HG03280 (cell line): ENCODE results near the gene SLC24A1.
"Not testable (repeated sequence)": the region's sequence is repeated elsewhere in the genome, so short reads cannot be mapped to it uniquely, and the experiment has no call there.

Source experiments
- ATAC-seq: cut with Tn5 transposase; IDR thresholded peaks from one replicate; pipeline ENCODE4 v1.9.1; 2021; ENCODE audit warnings: mild to moderate bottlenecking, moderate library complexity; ENCODE audit not compliant: unreplicated experiment

Gene SLC24A1

DNA sequence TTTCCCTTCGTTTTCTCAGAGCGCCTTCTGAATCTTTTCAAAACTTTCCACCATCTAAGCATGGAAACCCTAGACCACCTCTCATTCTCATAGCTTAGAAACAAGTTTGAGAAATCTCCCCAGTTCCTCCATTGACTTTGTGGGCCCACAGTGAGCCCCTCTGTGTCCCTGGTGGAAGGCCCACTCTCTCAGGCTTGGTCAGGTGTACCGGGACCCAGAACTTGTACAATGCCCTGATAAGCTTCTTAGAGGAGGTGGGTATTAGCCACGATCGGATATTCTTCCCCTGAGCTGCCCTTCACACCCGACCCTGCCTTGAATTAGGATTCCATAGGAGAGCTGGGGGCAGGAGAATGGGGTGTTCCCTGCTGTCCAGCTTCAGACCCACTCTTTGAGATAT, at the start of gene SLC24A1:
Gene SLC24A1 (plus strand): TSS at position 301 of the 400 bp plus-strand sequence. CDS start 2,143 bp downstream, outside the sequence.
- no peak for ATAC-seq

DNA sequence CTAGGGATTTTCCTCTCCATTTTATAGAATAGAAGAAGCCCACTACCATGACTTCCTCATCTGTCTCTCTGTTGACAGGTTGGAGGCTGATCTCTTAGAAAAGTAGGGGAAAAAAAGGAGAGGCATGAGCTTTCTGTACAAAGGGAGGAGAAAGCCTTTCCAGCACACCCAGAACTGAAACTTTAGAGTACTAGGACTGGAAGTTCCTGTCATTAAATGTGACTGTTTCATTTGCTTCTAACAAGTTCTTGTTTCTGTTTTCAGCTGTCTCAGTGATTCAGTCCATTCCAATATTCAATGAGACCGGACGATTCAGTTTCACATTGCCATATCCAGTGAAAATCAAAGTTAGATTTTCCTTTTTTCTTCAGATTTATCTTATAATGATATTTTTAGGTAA, 49.8 kb upstream of the SLC24A1 start:
- ATAC-seq, result no peak

DNA sequence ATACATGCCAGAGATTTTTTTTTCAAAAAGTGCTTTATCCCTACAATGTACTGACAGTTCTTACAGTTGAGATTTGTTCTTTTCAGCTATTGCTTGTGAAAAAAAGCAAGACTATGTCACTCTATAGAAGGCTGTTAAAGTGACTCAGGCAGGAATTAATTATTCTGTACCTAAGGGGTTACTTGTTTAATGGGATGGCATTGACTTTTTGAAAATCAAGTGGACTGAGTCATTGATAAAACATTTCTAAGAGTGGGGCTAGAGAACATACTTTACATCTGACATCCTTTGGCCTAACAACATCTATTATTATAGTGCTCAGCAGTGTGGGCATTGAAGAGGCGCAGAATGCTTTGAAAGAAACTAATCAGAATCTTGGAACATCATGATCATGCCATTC, 45.1 kb upstream of the SLC24A1 start:
- no peak for ATAC-seq

DNA sequence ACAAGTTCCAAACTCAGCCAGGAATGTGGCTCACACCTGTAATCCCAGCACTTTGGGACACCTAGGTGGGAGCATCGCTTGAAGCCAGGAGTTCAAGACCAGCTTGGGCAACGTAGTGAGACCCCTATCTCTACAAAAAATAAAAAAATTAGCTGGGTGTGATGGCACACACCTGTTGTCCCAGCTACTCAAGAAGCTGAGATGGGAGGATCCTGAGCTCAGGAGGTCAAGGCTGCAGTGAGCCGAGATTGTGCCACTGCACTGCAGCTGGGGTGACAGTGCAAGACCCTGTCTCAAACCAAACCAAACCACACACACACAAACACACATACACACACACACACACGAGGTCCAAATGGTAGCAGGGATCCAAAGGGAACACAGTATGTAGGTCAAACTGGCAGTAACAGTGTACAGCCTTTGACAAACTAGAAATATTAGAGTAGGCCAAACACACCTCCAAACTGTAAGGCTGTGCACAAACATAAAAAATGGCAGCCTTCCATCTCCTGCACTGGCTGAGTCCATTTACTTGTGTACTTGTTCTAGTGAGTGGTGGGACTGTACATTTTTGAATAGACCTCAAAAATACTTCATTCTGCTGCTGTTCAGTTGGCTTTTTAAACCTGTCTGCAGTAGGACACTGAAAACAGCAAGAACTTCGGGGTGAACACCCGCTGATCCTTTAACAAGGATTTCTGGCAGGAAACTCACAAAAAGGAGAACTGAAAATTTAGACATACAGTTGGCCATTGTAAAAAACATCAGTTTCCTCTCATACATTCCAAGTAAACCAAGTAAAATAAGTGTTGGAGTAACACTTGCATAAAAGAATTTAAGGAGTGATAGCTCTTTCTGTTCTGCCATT, 44.4 kb upstream of the SLC24A1 start:
- no peak for ATAC-seq

DNA sequence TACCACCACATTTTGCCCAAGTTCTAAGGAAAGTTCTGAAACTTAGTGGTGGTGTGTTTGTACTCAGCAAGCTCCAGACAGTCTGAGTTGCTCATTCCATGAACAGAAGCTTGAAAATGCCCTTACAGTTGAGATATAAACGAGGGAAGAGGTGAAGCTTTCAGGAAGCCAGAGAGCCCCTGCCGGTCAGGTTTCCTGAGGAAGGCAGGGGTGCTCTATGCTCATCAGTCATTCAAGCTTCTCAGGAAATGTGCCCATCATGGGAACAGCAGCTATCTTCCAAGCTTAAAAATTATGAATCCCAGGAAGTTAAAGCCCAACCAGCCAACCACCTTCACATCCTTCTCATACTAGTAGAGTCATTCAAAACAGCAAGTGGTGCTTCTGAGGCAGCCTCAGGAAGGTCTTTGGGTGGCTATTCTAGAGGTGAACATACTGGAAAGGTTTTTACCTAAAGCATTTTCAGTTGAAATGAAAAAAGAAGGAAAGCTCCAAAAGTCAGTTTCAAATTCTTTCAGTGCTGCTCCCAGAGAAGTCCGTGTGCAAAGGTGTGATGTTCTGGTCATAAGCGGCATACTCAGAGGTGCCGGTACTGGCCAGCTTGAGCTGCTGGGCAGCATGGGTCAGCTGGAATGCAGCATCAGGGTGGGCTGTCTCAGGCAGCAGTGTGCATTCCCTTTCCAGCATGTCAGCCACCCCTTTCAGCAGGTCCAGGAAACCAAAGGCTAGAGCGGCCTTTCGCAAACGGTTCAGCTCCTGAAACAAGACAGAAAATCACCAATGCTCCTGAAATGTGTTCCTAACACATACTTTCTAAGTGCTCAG, 42.6 kb upstream of the SLC24A1 start:
- no peak for ATAC-seq

DNA sequence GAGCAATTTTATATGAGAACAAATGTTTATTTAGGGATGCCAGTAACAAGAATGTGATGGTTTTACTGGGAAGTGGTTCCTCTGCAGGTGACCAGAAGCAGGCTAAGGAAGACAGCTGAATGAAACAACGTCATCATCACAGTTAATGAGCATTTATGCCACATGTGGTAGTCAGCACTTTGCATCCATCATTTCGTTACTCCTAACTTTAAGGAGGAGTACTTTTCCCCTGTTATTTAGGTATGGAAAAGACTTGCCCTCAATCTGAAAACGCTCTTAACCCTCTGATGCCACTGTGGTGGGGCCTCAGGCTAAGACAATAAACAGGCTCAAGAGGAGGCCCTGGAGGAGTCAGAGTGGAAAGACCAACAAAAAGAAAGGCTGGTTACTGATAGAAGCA, 42.0 kb upstream of the SLC24A1 start:
- no peak for ATAC-seq

DNA sequence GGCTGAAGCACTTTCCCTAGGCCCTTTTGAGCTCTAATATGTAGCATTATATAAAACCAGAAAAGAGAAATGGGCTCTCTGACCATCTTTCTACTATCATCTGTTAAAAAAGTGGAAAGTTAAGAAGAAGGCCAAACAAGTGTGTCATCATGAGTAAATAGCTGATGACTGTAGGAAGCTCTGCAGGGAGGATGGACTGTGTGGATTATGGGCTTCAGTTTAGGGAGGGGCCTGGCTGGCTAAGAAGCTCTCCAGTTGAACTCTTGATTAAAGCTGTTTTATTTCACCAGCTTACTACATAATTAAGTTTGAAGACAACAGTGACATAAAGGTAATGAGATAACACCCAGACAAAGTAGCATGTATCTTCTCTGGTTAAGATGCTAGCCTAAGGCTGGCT, 41.5 kb upstream of the SLC24A1 start:
- ATAC-seq, result no peak

DNA sequence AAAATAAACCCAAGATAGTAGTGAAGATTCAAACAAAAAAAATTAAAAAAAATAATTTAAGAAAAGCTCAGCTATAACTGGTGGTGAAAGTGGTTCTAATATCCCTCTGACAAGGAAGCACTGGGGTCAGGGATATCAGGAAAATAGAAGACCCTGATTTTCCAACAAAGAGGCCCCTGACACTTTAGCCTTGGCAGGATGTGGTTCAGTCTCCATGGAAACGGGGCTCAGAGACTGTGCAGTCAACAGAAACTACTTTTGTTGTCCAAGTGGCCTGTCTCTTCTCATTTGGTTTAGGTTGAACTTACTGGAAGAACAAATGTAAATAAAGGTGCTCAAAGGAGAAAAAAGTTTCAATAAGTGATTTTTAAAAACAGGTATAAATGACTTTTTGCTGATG, 38.0 kb upstream of the SLC24A1 start:
- ATAC-seq, result peak; percentile 48

DNA sequence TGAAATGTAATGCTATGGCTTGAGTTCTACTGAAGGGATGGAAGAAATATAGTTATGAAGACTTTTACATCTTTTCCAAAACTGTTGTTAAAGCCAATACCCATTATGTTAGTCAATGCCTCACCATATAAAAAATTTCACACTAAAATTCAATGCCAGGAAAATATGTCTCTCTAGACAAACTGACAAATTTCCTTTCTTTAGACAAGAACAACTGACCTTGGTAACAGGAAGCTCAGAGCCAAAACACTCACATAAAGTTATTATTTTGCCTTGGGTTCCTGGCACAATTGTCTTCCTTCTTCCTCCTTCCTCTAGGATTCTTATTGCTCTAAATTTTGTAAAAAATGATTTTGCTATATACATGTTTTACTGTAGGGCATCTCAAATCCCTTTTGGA, 37.5 kb upstream of the SLC24A1 start:
- no peak for ATAC-seq

DNA sequence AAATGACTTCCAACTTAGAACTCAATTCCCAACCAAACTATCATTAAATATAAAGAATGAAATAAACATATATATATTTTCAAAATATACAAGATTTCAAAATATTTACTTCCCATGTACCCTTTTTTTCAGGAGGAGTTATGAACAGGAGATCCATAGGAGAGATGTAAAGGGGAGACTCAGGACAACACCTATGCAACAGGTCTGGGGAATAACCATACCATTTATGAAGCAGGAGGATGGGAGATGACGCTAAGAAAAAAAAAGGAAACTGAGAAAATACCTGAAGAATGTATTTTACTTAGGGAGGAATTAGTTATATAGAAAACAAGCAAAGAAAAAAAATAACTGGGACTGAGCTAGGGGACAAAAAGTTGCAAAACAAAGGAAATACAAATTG, 34.6 kb upstream of the SLC24A1 start:
- ATAC-seq, result no peak

DNA sequence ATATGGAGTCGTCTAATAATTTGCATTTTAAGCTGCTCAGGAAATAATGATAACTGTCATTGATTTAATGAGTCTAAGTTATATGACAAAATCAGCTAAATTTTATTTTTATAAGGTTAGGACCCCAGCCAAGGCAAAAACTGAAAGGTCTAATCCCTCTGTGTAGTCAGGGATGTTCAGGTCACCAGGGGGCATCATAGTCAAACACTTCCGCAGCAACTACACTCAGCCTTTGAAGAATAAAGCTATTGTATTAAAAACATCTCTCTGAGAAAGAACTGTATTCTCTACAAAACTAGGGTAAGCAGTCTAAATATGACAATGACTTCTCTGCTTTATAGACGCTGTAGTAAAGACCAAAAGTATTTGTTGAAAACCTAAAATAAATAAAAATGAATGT, 25.8 kb upstream of the SLC24A1 start:
- no peak for ATAC-seq

DNA sequence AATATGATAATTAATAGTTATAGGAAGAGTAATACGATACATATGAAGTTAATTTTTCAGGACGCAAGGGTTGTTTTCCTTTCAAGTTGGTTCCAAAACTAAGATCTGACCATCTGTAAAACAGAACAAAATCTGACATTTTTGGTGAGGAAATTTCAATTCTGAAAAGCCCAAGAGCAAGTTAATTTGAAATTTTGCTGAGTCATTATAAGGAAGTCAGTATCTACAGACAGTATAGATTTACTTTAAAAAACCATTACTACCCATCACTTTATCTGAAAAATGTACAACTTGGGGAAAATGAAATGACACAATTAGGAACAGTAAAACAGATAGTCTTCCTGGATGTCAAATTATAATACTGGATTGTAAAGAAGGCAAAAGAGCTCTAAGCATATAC, 23.3 kb upstream of the SLC24A1 start:
- no peak for ATAC-seq

DNA sequence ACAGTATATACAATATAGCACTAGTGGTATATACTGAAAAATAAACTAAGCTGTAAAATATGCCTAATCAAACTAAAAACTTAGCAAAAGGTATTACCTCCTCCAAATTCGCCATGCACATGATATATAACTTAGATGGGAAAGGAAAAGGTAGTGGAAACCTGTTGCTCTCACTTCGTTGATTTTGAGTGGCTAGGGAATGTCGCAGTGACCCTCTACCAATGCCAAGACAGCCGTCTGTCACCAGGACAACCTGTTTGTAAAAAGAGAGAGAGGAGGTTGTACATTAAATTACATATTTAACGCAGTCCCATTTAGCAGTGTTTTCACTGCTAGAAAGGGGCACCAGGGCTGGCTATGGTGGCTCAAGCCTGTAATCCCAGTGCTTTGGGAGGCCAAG, 22.1 kb upstream of the SLC24A1 start:
- no peak for ATAC-seq

DNA sequence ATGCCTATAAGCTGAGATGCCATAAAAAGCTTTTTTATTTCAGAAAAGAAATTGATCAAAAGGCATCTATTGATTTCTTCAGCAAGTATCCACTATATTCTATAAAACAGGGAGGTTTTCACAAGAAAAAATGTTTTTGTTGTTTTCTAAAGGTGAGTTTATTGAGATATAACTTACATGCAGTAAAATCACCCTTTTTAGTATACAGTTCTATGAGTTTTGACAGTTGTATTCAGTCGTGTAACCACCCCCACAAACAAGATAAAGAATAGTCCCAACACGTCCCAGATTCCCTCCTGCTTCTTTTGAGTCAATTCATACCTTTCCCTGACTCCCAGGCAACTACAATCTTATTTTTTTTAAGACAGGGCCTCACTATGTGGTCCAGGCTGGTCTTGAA, 18.6 kb upstream of the SLC24A1 start:
- no peak for ATAC-seq

DNA sequence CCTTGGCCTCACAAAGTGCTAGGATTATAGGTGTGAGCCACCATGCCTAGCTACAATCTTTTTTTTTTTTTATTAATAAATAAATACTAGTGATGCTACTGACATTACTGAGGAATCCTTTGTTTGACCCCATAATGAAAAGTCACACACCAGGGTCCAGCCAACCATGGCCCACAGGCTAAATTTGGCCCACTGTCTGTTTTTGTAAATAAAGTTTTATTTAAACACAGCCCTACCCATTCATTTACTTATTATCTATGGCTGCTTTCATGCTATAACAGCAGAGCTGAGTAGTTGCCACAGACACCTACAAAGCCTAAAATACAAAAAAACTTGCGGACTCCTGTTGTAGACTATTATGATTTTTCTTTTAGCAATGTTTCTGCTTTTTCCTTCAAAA, 18.2 kb upstream of the SLC24A1 start:
- ATAC-seq, result no peak

DNA sequence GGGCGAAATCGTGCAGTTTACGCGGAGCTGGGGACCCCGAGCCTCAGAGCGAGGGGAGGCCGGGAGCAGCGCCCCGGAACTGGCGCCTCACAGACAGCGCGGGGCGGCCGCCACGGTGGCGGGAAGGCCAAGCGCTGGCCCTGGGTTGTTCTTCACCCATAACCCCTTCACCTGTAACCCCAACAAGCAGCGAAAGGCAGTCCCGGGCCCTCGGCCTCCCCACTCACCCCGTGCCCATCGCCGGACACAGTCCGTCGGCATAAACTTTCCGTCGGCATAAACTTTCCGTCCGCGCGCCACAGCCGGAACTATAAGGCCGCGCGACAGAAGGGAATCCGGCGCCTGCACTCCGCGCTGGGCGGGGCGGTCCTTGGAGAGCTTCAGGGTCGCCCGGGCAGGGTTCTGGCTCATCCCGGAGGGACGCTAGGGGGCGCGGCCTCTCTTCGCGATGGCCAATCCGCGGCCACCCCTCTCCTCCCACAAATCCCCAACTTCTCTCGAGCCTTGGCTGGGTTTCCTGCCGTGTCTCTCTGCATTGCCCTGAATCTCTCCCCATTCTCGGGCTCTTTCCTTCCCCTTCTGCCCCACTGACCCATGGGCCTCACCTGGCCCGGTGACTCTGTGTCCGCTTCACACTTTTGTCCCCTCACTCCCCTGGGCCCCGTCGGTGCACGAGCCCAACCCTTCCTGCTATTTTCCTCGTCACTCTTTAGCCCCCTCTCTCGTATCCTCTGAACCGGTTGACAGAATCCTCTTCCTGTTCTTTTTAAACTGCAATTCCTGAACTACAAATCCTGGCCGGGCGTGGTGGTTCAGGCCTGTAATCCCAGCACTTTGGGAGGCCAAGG, 10.6 kb upstream of the SLC24A1 start, which contains the start of gene INTS14:
Gene INTS14 (minus strand): TSS at position 261 of the 848 bp plus-strand sequence. CDS start 3,751 bp downstream, outside the sequence.
- peak; percentile 96 for ATAC-seq

DNA sequence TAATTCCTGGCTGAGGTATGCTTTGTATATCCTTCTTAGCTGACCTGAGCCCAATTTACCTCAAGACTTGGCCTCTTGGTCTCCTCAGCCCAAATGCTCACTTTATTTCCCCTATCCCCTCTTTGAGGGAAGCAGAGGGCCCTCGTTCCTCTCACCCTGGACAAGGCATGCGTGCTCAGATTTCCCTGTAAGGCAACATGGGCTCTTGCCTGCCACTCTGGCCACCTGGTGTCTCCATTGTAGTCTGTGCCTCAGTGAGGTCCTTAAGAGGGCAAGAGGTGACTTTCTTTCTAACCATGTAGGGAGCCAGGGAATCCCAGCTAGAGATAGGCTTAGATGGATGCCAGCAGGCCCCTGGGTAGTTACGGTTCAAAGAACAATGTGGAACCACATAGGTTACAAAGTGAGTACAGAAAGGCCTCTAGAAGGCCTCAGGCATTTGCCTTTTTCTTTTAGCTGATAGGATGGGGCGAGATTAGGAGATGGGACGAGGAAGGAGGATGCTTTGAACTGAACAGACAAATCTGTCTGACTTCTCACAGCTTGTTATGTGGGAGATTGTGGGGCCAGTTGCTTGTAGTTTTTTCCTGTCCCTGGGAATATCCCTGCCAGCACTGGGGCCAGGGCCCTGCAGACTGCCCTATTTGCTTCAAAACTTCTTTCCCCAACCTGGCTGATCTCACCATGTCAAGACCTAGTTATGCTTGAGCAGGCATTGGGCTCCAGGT, 9.7 kb upstream of the SLC24A1 start:
- ATAC-seq, result no peak

DNA sequence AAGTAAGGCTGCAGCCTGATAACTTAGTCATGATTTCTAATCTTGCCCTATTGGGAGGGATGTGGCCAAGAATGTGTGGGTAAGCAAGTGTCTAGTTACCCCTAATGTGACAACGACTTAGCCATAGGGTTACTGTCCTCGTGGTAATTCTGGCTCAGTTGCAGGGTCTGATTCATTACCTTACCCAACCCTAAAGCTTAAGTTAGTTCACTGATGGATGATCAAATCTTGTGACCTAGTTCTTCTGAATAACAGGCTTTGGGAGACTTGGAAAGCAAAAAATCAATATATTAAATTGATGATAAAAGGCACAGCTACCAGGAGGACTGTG, 9.2 kb upstream of the SLC24A1 start:
- ATAC-seq, result no peak

DNA sequence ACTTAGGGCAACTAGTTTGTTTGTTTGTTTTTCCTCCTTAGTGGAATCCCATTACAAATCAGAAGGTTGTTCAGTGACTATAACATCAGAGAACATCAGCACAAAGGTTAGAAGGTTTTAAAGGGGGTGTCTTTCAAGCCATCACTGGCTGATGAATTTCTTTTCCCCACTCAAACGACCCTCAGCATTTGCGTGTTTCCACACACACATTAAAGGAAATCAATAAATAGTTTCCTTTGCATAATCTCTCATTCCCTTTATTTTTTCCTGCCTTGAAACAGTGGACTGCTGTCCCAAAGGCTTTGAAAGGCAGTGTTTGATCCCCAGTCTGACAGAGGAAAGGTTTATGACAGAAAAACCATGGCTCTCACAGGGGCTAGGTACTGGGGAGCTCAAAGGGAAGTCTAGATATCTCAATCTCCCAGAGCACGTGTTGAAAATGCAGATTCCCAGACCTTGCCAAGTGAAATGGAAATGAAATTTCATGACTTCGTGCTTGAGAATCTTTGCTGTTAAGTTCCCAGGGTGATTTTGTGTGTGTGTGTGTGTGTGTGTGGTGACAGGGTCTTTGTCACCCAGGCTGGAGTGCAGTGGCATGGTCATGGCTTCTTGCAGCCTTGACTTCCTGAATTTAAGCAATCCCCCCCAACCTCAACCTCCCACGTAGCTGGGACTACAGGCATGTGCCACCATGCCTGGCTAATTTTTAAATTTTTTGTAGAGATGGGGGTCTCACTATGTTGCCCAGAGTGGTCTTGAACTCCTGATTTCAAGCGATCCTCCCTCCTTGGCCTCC, 8.6 kb upstream of the SLC24A1 start:
- no peak for ATAC-seq

DNA sequence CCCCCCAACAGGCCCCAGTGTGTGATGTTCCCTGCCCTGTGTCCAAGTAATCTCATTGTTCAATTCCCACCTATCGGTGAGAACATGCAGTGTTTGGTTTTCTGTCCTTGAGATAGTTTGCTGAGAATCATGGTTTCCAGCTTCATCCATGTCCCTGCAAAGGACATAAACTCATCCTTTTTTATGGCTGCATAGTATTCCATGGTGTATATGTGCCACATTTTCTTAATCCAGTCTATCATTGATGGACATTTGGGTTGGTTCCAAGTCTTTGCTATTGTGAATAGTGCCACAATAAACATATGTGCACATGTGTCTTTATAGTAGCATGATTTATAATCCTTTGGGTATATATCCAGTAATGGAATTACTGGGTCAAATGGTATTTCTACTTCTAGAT, 5.9 kb upstream of the SLC24A1 start:
- ATAC-seq, result not testable (repeated sequence)
